Amniotic epithelial cell (primary cell): ENCODE measurements around the gene PLXNA4.
"Not testable (repeated sequence)": the region's sequence is repeated elsewhere in the genome, so short reads cannot be mapped to it uniquely, and the experiment has no call there.

Experiments
- DNase-seq: peaks from one replicate; pipeline ENCODE4 v3.0.0-alpha.2; 2010; ENCODE audit warnings: low read depth

Gene PLXNA4

DNA sequence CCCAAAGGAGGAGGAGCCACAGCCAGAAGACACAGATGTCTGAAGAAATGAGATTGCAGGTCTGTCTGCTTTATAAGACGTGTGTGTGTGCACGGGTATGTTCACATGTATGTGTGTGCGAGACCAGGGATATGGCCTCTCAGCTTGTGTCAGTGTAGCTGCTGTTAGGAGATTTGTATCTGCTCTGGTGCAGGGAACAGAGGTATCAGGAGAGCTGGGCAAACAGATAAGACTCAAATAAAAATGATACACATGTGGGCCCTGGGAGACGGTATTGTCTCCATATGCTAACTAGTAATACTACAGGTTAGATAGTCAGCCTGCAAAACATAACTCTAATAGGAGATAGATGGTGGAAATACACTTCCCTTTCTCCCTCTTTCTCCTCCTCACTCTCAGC, 161.0 kb downstream of the PLXNA4 start:
- no peak for DNase-seq

DNA sequence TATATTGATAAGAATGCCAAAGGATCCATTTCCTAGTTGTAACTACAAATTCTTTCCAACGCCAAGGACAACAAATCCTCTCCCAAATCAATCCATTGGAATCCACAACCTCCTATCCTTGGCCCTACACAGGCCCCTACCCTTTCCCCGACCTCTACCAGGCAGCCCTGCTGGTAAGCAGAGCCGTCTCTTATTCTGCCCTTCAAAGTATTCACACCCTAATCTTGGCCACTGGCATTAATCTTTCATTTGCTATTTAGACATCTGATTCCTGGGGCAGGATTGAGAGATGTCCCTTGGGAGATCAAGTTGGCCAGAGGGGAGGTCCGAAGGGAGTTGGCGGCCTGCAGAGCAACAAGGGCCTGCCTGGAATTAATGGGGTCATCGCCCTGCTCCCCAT, 161.4 kb downstream of the PLXNA4 start:
- DNase-seq, result no peak

DNA sequence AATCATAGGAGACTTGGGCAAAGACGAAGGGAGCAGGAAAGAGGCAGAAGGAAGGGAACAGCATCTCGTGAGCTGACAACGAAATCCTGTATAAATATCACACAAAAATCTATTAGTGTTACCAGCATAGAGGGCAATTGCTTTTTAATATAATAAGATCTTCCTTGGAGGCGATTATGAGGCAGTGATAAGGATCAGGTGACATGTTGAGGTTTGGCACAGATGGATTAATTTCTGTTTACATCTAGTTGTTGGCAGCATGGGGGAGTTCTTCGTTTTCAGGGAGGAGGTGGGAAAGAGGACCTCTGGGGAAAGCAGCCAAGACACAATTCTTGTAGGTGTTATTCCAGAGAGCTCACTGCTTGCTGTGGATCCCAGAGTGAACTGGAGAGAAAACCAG, 163.8 kb downstream of the PLXNA4 start:
- no peak for DNase-seq

DNA sequence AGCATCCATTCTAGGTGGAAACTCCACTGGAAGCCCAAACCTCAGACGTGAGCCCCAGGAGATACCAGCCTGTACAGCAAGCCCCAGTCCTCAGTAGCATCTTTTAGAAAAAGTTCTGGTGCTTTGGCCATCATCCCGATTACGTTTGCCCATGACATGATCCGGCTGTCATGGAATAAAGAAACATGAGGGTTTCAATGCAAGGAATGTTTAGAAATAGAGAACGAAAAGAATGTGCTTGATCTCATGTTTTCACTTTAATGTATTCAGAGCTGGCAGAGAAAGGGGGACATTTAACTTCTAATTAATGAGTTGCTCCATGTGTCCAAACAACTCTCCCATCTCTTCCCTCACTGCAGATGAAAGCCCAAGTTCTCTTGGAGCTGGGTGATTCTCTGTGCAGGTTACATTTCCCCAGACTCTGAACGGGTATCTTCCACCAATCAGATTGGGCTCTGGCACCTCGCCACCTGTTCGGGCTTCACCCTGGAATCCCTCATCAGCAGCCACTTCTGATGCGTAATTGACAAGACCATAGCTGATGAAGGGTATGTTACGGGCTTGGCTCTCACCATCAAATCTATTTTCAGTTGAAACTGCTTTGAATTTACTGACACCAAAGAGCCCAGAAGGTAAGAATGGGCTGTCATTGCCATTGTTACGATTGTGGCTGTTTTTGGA, 165.3 kb downstream of the PLXNA4 start:
- no peak for DNase-seq

DNA sequence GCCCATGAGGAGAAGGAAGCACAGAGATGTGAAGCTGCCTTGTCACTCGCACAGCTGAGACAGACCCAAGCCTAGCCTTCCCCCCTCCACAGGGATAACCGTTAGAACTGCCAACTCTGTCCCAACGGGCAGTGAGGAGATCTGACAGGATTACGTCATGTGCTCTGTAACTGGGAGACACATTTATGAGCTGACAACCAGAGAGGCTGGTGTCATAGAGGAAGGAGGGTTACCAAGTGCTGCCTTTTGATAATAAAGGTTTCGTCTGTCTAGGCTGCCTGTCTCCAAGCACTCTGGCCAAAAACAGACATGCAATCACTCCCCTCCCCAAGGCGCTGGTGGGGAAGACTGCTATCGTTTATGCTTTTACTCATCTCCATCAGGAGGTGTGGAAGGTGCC, 165.9 kb downstream of the PLXNA4 start:
- DNase-seq, result no peak

DNA sequence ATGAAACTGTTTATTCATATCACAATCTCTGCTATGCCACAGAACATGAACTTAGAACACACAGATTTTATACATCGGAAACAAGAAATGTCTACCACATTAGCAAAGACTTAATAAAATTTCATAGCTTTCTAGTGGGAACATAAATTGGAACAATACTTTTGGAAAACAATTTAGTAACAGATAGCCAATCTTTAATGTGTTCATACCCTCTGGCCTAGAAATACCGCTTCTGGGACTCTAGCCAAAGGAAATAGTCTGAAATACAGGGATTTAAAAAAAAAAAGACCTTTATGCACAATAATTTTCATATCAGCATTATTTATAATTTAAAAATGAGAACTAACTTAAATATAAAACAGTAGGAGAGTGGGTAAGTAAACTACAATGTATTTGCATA, 168.5 kb downstream of the PLXNA4 start:
- no peak for DNase-seq

DNA sequence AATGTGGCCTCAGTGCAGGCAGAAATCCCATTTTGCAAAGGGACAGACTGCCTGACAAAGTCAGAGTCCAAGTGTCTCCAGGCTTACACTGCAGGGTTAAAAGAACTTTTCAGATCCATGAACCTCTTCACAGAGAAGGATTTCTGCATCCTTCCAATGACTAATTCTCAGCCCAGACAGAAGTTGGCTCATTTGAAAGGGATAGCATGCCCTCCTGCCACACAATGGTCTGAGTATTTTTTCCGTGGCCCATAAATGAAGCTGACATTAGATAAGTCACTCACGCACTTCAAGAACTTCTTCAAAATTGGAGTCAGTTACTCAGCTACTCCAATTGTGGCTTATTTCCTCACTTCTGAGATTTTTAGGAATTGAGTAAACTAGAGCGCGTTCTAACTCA, 170.2 kb downstream of the PLXNA4 start:
- DNase-seq, result no peak

DNA sequence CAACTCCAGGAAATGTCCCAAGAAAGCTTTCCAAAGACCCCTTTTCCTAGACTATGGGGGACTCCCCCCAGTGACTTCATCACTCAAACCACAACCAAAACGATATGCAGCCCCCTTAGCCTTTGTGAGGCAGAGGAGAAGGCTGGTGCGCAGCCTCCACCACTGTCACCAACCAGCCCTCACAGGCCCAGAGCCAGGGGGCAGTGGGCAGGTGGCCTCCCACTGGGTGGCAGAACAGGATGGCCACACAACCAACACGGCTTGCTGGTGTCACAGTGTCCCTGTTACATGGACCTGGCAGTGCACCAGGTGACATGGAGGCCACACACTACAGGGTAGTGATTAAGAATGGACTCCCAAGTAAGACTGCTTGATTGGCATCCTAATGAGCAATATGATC, 172.0 kb downstream of the PLXNA4 start:
- DNase-seq, result no peak

DNA sequence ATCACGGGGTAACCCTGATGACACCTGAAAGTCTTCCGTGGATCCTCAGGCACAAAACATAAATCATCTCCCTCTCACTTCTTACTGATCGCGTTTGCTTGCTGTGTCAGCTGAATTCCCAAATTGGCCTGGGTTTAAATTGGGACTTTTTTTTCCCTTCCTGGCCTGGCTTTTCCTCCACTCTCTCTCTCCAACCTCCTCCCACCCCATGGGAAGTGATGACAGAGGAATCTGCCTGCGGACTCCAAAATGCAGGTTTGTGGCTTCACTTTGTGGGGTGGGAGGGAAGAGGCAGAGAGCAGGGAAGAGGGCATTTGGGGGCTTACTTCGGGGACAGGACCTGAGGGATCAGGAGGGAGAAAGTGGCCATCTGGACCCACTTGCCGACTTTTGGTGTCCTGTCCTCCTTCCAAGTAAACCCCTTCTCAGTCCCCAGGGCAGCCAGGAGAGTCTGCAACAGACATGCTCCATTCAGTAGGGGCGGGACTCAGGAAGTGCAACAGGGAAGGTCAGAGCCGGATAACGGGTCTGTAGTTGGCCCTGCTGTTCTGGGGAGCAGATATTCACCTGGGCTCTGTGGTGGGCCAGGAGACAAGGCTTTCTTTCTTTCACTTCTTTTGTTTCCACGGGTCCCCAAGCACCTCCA, 172.7 kb downstream of the PLXNA4 start:
- DNase-seq, result no peak

DNA sequence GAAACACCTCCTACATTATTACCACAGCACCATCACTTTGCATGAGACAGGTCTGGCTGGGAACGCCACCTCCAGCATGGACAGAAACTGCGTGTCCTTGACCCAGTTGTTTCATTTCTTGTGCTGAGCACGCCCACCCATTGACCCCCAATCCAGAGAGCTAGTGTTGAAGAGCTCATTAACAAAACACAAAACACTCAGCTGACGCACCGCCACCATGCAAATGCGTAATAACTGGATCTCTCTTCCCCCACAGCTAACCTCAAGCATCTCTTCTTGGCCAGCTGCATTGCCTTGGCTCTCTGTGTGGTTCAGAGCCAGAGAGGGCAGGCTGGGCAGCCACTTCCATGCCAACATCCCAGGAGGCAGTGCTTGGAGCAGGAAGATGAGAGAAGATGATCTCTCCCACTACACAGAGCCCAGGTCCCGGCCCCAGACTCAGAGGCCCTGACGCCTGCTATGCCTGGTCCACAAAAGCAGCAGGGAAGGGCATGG, 173.5 kb downstream of the PLXNA4 start:
- DNase-seq, result no peak

DNA sequence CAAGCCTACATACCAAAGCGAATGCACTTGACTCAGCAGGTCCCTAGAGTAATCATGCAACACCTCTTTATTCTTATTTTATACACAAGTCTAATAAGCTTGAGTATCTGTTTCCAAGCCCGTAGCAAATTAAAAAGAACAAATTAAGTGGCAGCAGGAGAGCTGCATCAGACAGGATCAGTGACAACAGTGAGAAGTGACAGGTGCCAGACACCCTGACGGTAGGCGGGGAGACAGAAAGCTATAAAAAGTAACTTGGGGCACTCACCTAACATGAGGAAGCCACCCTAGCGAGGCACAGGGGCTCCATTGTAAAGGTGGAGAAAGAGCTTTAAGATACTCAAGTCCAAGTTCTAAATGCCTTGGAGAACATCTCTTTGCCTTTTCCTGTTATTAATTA, 174.2 kb downstream of the PLXNA4 start:
- DNase-seq, result no peak

DNA sequence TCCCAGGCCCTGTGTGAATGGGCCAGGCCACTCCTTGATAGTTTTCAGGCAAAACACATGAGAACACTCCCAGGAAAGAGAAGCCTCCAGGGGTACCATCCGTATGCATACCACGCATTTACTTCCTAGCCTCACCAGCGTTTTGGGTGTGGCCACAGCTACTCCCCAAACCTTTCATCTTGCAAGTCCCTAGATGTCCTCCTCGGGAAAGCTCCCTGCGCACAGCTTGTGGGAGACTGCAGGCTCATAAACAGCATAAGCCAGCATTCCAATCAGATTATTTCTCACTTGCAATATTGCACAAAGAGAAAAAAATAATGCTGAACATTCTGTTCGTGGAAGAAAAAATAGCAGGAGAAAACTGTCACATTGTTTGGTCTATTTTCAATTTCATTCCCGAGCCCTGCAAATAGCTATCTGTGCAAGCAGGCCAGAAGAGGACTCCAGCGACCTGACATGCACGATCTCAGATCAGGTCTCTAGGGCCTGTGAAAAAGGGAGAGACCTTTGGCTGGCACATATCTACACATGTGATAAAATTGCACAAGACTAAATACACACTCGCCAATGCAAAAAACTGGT, 175.6 kb downstream of the PLXNA4 start:
- DNase-seq, result no peak

DNA sequence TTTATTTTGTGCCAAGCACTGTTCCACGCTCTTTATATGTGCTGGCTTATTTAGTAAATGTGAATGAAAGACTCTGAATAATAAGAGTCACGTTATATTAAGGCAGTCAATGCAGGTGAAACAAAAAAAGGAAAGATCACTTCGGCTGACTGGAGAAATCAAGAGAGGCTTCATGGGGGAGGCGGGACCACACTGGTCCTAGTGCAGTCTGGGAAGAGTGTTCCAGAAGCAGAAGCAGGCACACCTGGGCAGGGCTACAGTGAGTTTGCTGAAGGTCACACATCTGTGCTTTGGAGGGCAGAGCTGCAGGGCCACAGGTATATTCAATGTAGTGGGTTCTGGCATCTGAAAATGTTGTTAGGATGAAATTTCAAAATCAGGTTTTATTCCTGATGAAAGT, 176.9 kb downstream of the PLXNA4 start:
- DNase-seq, result no peak

DNA sequence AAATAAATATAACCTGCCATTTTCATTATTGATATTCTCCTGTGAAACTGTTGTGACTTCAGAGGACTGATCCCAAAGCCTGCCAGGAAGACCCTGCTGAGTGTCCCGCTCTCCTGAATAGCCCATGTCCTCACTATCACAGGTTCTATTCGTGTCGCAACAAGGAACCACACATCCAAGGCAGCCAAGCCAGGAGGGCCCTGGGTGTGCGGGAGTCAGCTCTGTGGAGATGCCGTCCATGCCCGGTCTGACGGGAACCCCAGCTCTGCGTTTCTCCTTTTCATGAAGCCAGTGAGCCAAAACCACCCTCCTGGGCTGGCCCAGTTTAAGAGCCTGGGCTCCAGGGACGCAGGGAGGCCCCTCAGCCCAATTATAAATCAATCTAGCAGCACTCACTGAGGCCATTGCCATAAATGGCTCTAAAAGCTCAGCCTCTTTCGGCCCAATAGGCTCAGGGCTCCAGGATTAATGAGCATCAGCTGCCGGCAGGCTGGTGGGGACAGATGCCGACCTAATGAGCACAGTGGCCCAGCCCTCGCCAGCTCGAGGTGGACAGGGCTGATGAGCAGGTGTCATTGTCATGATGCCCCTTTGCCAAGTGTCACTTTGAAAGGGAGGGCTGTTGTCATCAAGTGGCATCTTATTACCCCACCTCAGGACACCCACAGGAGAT, 177.9 kb downstream of the PLXNA4 start:
- no peak for DNase-seq

DNA sequence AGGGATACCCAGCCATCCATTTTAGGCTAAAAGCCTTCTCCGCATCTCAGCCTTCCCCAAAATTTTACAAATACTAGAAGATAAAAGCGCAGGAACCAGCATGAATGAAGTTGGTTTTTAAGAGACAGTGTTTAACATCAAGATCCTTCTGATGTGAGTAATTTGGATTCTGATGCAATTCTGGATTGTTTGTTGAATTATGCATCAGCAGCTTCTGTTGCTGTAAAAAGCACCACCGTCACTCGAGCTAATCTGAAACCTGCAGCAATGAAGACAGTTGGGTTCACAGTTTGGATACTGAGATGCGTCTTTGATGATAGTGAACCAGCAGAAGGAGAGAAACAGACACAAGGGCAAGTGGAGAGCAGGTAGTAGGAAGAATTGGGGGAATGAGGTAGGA, 179.2 kb downstream of the PLXNA4 start:
- DNase-seq, result no peak

DNA sequence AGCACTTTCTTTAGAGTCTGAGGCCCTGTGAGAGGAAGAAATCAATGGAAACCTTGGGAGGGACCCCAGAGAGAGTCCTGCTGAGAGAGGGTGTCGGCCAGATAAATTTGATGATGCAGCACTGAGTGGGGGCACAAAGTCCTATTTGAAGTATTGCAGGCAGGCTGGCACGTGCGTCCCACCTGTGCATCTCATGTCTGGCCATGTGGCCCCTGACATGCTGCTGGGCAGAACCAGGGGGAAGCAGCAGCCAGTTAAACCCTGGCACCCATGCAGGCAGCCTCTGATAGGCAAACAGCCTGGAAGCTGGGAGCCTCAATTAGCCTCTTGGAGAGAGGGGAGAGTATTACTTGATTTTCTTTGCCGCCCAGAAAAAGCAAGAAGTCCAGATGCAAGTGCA, 180.9 kb downstream of the PLXNA4 start:
- DNase-seq, result no peak

DNA sequence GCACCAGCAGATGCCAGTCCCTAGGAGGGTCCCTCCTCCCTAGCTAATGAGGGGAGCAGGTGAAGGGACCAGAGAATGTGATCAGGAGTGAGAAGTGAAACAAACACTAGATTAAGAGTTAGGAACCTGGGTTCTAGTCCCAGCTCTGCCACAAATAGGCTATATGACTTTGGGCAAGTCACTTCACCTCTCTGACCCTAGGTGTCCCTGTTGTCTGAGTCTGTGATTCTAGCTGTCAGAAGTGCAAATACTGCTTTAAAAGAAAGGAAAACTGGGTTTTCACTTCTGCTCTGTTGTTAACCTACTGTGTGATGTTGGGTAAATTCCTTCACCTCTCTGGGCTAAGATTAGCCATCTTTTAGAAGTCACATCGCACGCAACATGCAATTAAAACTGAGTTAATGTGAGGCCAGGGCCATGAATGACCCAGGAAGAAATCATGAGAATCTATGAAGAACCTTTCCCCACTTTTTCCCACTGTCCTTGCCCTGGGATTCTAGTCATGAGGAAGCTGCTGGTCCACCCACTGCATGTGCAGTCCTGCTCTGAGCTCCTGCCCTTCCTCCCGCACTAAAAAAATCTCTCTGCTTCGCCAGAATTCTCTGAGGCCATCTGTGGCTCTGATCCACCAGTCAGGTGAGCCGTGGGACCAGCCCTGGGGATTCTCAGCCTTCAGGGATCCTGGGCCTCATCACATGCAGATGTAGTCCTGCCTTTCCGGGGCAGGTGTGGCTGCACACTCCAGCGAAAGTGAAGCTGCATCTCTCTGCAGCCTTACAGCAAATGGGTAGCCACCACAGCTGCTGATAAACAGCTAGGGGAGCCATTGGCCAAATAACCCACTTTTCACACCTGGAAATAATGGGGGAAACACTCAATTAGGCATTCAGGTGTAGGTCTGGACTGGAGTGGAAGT, 181.7 kb downstream of the PLXNA4 start:
- no peak for DNase-seq

DNA sequence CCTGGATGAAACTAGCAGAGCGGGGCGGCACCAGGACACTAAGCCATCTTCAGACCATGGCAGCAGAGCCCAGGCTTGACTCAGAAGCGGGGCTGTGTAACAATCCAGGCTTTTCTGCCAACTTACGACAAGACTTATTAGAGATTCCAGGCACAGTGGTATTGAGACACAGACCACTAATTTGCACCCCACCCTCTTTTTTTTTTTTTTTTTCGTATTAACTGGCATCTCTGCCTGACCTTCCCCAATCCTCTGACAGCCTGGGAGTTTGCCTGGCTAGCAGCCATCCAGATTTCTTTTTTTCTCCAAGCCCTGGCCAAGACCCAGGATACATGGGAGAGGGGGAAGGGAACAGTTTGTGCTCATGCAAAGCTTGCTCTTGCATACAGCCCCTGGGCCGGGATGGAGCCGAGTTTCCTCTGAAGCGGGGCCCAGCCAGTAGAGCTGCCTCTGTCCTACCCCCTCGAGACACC, 182.4 kb downstream of the PLXNA4 start:
- DNase-seq, result no peak

DNA sequence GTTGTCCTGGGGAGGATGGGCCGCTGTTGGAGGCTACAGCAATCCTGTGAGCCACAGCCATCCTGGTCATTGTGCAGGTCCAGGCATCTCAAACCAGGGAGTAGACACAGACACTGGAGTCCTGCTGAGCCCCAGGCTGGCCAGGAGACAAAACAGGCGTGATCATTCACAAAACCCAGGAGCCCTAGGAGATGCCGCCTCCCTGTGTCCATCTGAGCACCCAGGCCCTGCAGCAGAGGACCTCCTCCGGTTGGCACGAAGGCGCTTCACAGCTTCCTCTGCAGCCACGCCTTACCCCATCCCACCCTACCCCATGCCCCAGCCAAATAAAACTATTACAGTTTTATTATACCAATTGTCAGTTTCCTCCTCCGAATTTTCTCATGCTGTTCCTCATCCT, 183.6 kb downstream of the PLXNA4 start:
- no peak for DNase-seq

DNA sequence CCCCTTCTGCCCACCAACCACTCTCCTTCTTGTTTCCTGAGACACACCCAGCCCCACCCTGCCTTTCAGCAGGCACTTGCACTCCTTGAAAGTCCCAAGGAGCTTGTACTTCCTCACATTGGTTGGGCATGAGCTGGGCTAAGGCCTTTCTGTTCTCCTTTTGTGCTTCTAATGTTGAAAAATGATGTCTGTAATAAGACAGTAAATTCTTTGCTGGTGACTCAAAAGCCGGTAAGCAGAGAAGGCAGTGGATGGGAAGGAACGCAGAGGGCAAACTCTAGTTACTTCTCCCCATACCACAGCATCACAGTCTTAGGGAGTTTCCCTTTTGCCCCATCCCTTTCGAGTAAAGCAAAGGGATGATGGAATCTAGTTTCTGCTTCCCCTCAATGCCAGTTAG, 185.6 kb downstream of the PLXNA4 start:
- DNase-seq, result no peak

DNA sequence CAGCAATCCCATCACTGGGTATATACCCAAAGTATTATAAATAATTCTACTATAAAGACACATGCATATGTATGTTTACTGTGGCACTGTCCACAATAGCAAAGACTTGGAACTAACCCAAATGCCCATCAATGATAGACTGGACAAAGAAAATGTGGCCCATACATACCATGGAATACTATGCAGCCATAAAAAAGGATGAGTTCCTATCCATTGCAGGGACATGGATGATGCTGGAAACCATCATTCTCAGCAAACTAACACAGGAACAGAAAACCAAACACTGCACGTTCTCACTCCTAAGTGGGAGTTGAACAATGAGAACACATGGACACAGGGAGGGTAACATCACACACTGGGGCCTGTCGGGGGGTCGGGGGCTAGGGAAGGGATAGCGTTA, 186.2 kb downstream of the PLXNA4 start:
- DNase-seq, result not testable (repeated sequence)

DNA sequence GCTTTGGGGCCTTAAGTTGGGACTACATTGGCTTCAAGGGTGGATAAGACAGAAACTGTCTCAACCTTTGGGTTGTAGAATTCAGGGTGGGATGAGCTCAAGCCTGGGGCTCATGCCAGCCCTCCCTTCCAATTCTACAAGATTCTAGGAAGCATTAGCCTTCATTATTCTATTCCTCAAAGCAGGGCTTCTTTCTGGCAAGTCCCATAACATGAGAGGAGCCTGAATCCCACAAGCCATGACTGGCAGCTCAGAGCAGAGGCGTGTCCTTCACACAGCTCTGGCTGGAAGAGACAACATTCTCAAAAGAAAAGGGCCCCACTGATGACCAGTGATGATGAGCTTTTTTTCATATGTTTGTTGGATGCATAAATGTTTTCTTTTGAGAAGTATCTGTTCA, 187.6 kb downstream of the PLXNA4 start:
- DNase-seq, result no peak
